Lung (tissue), 12 donors: ENCODE measurements around the gene GNPAT. TPM values are rescaled to one million over a fixed set of nuclear protein-coding genes. Genes with fewer than 3 reads are reported as not detected.

ENCODE experiments used
- ATAC-seq: fragments of 200-7000 bp; cut with Tn5 transposase; one replicate; pipeline ENCODE4 v1.9.1; 2020; ENCODE audit warnings: moderate number of reproducible peaks; ENCODE audit not compliant: insufficient read depth, low FRiP score
- DNase-seq, 3 donors: peaks; one replicate each; pipeline ENCODE4 v3.0.0-alpha.2; 2013 to 2017
- H3K27ac ChIP-seq, 2 donors: one replicate each; pipeline ENCODE4 v1.5.1; 2013; ENCODE audit warnings: mild to moderate bottlenecking in 2 of 2, moderate library complexity in 2 of 2, control low read depth in 1 of 2, inconsistent platforms in 1 of 2, low read depth in 1 of 2, low read length in 1 of 2
- H3K27me3 ChIP-seq, 3 donors: one replicate each; pipeline ENCODE4 v1.5.1; 2013; ENCODE audit warnings: low read length in 2 of 3; ENCODE audit not compliant: control insufficient read depth in 3 of 3, insufficient read depth in 3 of 3
- H3K36me3 ChIP-seq, 4 donors: one replicate each; pipeline ENCODE4 v1.5.1; 2013; ENCODE audit warnings: low read length in 4 of 4, mild to moderate bottlenecking in 1 of 4, moderate library complexity in 1 of 4; ENCODE audit not compliant: control insufficient read depth in 4 of 4, insufficient read depth in 4 of 4
- H3K4me1 ChIP-seq, 5 donors: one replicate each; pipeline ENCODE4 v1.5.1; 2013; ENCODE audit warnings: low read length in 5 of 5, mild to moderate bottlenecking in 2 of 5, moderate library complexity in 1 of 5; ENCODE audit not compliant: control insufficient read depth in 5 of 5, insufficient read depth in 5 of 5
- H3K4me3 ChIP-seq: one replicate; pipeline ENCODE4 v1.5.1; 2013; ENCODE audit warnings: mild to moderate bottlenecking, control low read depth, moderate library complexity
- H3K9ac ChIP-seq, 2 donors: one replicate each; pipeline ENCODE4 v1.5.1; 2013; ENCODE audit warnings: low read length in 2 of 2, control low read depth in 1 of 2; ENCODE audit not compliant: insufficient read depth in 1 of 2
- H3K9me3 ChIP-seq, 4 donors: one replicate each; pipeline ENCODE4 v1.5.1; 2013; ENCODE audit warnings: low read length in 3 of 4, mild to moderate bottlenecking in 1 of 4, moderate library complexity in 1 of 4; ENCODE audit not compliant: control insufficient read depth in 4 of 4, insufficient read depth in 3 of 4
- CTCF ChIP-seq: IDR thresholded peaks from 2 replicates; pipeline ENCODE4 v1.5.1; 2012; ENCODE audit warnings: mild to moderate bottlenecking; ENCODE audit errors: control extremely low read depth, extremely low read depth
- WGBS, 2 donors: extraction: QIAGEN DNeasy Blood & Tissue Kit; methylation state at CpG; one replicate each; pipeline ENCODE4 v1.1.7; 2013; 5-methylcytosine and 5-hydroxymethylcytosine counted together
- polyA plus RNA-seq, 2 donors: library from polyadenylated mRNA; stranded (reverse); fragments of 200-250 nt; gene quantifications; one replicate each; pipeline ENCODE4 v1.2.1, GENCODE V29; 2013
- total RNA-seq, 2 donors: library from RNA; depleted of rRNA in 1 of 2; stranded (reverse); fragments of >200 nt in 1 of 2; gene quantifications; one replicate each; pipeline ENCODE4 v1.2.1, GENCODE V29; 2014 to 2021
- donor health status: control.
- donor health status: control.
- donor health status: Bipolar disorder and iron deficiency.
- donor health status: healthy.
- donor health status: DM: yes; HTN: yes; CAD: no.

The GNPAT gene
- total and polyA plus RNA-seq, 4 donors, result 24.6 to 50.5 (median 37.1) TPM

DNA sequence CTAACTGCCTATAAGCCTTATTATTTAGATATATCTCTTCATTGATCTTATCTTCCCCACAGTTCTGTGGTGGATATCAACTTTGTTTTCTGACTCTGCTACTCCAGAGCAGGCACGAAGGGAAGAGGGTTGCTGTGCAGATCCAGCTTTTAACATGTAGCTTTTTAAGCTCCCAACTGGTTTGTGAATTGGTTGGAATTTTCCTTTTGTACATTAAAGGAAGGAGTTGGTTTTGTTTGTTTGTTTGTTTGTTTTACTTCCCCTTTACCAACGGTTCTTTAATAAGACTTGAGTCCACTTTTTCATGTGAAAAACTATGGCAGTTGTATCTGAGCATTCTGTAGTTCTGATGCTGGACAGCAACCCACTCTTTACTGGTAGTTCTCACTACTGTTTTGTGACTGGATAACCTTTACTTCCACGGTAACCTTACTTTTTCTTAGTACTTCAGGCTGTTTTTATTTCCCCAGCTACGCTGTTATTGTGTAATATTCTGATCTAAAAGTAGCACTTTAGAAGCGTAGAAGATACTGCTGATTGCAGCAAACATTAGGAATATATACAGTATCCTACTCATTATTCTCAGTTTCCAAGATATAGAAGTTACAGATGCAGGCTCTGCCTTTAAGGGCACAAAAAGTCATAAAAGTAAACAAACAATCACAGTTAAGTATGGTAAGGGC is 1.6 kb downstream of the GNPAT start:
- Histone ChIP-seq H3K4me1 (peaks cover 3 to 20% (median 19%) of the 10 kb centered on the region in 5 donors), H3K27ac (no peak overlapping the region), H3K27me3 (no peaks in the 10 kb centered on the region), H3K36me3 (peaks cover 3 to 7% (median 5%) of the 10 kb centered on the region in 4 donors), H3K9me3 (no peaks in the 10 kb centered on the region), H3K4me3 (no peak overlapping the region), H3K9ac (peak overlapping the region in 1 of 2 donors; percentile 91)
- 27 to 34% methylated on average over 5 of the region's 5 CpGs for WGBS, 2 donors
- DNase-seq (peak in 2 of 3 donors; percentile 30 to 32), ATAC-seq (no peak)
- TF ChIP-seq CTCF, result no peak

- peaks cover 0 to 5% (median 0%) of the 10 kb centered on the region in 5 donors for H3K4me1 ChIP-seq
- ATAC-seq, result no peak
- TF ChIP-seq CTCF, result no peak
- H3K9ac ChIP-seq, result no peak overlapping the region
- no peak for DNase-seq
- H3K36me3 ChIP-seq, result peaks cover 0 to 10% (median 8%) of the 10 kb centered on the region in 4 donors
- no peak overlapping the region for H3K4me3 ChIP-seq
- H3K27ac ChIP-seq, result no peak overlapping the region
- H3K27me3 ChIP-seq, result no peaks in the 10 kb centered on the region
- 94 to 98% methylated on average over 1 of the region's 1 CpG for WGBS, 2 donors
- H3K9me3 ChIP-seq, result no peaks in the 10 kb centered on the region
Measured at GRCh38 chr1:231248778-231249177, 7.8 kb downstream of the GNPAT start.

DNA sequence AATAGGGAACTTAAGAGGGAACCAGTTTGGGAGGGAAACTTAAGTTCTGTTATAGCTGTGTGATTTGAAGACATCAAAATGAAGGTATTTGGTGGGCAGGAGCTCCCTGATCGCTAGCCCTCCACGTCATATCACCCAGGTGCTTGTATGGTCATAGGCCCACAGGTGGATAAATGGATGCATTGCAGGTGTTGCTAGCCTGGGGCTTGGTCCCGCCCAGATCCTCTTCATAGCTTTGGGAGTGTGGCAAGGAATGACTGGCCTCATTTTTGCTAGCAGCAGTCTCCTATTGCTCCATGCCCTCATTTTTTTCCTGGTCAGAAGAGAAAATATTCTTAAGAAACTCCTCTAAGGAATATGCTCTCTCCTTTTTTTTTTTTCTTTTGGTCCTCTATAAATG is 11.3 kb downstream of the GNPAT start:
- no peak for TF ChIP-seq CTCF
- no peak for DNase-seq
- WGBS, 2 donors, result 87 to 94% methylated on average over 3 of the region's 3 CpGs
- no peak for ATAC-seq
- H3K9me3 ChIP-seq, result no peaks in the 10 kb centered on the region
- H3K4me1 ChIP-seq, result peaks cover 0 to 2% (median 0%) of the 10 kb centered on the region in 5 donors
- no peak overlapping the region for H3K27ac ChIP-seq
- H3K36me3 ChIP-seq, result peaks cover 9 to 16% (median 10%) of the 10 kb centered on the region in 4 donors
- H3K4me3 ChIP-seq, result no peak overlapping the region
- H3K9ac ChIP-seq, result no peak overlapping the region
- H3K27me3 ChIP-seq, result no peaks in the 10 kb centered on the region

- peaks cover 0 to 2% (median 0%) of the 10 kb centered on the region in 5 donors for H3K4me1 ChIP-seq
- peaks cover 0 to 3% (median 0%) of the 10 kb centered on the region in 4 donors for H3K9me3 ChIP-seq
- DNase-seq (no peak), ATAC-seq (no peak)
- no peaks in the 10 kb centered on the region for H3K27me3 ChIP-seq
- no peak overlapping the region for H3K4me3 ChIP-seq
- no peak for TF ChIP-seq CTCF
- no peak overlapping the region for H3K9ac ChIP-seq
- WGBS, 2 donors, result 95 to 98% methylated on average over 4 of the region's 4 CpGs
- peaks cover 18 to 42% (median 26%) of the 10 kb centered on the region in 4 donors for H3K36me3 ChIP-seq
- H3K27ac ChIP-seq, result no peak overlapping the region
Measured at GRCh38 chr1:231260351-231260750, 19.3 kb downstream of the GNPAT start.
